Spleen (tissue), 11 donors: ENCODE data around the gene SLC5A5. TPM values are rescaled to one million over a fixed set of nuclear protein-coding genes. Genes with fewer than 3 reads are reported as not detected.

Experiments
- DNase-seq: peaks from one replicate; pipeline ENCODE4 v3.0.0-alpha.2; 2020
- H3K27ac ChIP-seq, 8 donors: fragments of 200-600 bp; sonication (generic) in 7 of 8; 1 replicate in 4 of 8; 2 replicates in 4 of 8; pipeline versions ENCODE4 v1.5.0 to v1.8.0; 2016 to 2021; ENCODE audit warnings: inconsistent platforms in 4 of 8, mild to moderate bottlenecking in 4 of 8, moderate library complexity in 1 of 8
- H3K27me3 ChIP-seq, 7 donors: fragments of 200-600 bp; sonication (generic) in 6 of 7; replicated peaks in 1 of 7; 1 replicate in 4 of 7; 2 replicates in 3 of 7; pipeline versions ENCODE4 v1.5.0 to v1.8.0; 2016 to 2021; ENCODE audit warnings: inconsistent platforms in 3 of 7, mild to moderate bottlenecking in 1 of 7
- H3K36me3 ChIP-seq, 6 donors: fragments of 200-600 bp; sonication (generic) in 5 of 6; 1 replicate in 4 of 6; 2 replicates in 2 of 6; pipeline versions ENCODE4 v1.5.0 to v1.8.0; 2016 to 2021; ENCODE audit warnings: inconsistent platforms in 2 of 6
- H3K4me1 ChIP-seq, 6 donors: fragments of 200-600 bp; sonication (generic) in 5 of 6; 1 replicate in 3 of 6; 2 replicates in 3 of 6; pipeline versions ENCODE4 v1.5.0 to v1.8.0; 2016 to 2021; ENCODE audit warnings: inconsistent platforms in 3 of 6
- H3K4me3 ChIP-seq, 8 donors: fragments of 200-600 bp; sonication (generic) in 7 of 8; 1 replicate in 4 of 8; 2 replicates in 4 of 8; pipeline versions ENCODE4 v1.5.0 to v1.8.0; 2016 to 2021; ENCODE audit warnings: inconsistent platforms in 4 of 8, mild to moderate bottlenecking in 4 of 8, moderate library complexity in 2 of 8
- H3K9me3 ChIP-seq, 8 donors: fragments of 200-600 bp; sonication (generic) in 7 of 8; 1 replicate in 4 of 8; 2 replicates in 4 of 8; pipeline versions ENCODE4 v1.5.0 to v1.8.0; 2016 to 2021; ENCODE audit warnings: inconsistent platforms in 4 of 8
- CTCF ChIP-seq, 11 experiments: fragments of 200-600 bp in 7 of 11; fragments of 450-650 bp in 4 of 11; sonication (generic) in 4 of 11; IDR thresholded peaks in 8 of 11; conservative IDR thresholded peaks in 3 of 11; 1 replicate in 7 of 11; 2 replicates in 4 of 11; pipeline versions ENCODE4 v1.4.0 to v1.8.0; 2016 to 2021; ENCODE audit warnings: antibody characterized with exemption in 11 of 11, inconsistent platforms in 4 of 11, mild to moderate bottlenecking in 1 of 11
- POLR2A ChIP-seq, 3 donors: fragments of 450-650 bp; IDR thresholded peaks; one replicate each; pipeline ENCODE4 v1.5.1; 2017; ENCODE audit warnings: antibody characterized with exemption in 3 of 3, mild to moderate bottlenecking in 1 of 3
- POLR2AphosphoS5 ChIP-seq, 3 donors: sonication (generic); formaldehyde crosslinking; IDR thresholded peaks; one replicate each; pipeline ENCODE4 v1.5.1; 2017; ENCODE audit warnings: antibody characterized with exemption in 3 of 3
- WGBS, 5 donors: extraction: QIAGEN DNeasy Blood & Tissue Kit in 3 of 5; methylation state at CpG; one replicate each; pipeline versions ENCODE4 v1.1.5 to v1.1.7; 2013 to 2018; 5-methylcytosine and 5-hydroxymethylcytosine counted together
- intact Hi-C: fragments of 100-400 bp; cut with DNase I; formaldehyde crosslinking; loops from one replicate; pipeline ENCODE4 v1.15.0; 2023; ENCODE audit warnings: low total_unique reads
- polyA plus RNA-seq, 3 donors: library from polyadenylated mRNA; stranded (reverse); fragments of 200-250 nt; gene quantifications; one replicate each; pipeline ENCODE4 v1.2.1, GENCODE V29; 2013
- total RNA-seq, 7 donors: library from RNA; depleted of rRNA in 3 of 7; stranded (reverse); fragments of >200 nt in 3 of 7; fragmentation: NEBNext Ultra II Directional in 4 of 7; extraction: Animal tissue kit (Norgen Biotek cat#: 25700) in 4 of 7; gene quantifications; one replicate each; pipeline versions ENCODE4 v1.1.0 to v1.2.1, GENCODE V29; 2016 to 2021
- donor health status: healthy with polysubstance abuse.
- donor health status: DM: no; HTN: no; CAD: no; lungs with moderate emphysema.
- donor health status: DM: no; HTN: no; CAD: no.
- donor health status: Bipolar disorder and iron deficiency.
- donor health status: healthy.
- donor health status: DM: no; HTN: no; CAD: no.
- donor health status: DM: yes; HTN: yes; CAD: no.

Gene SLC5A5
- total and polyA plus RNA-seq, 10 donors: 0.19 to 0.52 (median 0.31) TPM; not detected in 2

DNA sequence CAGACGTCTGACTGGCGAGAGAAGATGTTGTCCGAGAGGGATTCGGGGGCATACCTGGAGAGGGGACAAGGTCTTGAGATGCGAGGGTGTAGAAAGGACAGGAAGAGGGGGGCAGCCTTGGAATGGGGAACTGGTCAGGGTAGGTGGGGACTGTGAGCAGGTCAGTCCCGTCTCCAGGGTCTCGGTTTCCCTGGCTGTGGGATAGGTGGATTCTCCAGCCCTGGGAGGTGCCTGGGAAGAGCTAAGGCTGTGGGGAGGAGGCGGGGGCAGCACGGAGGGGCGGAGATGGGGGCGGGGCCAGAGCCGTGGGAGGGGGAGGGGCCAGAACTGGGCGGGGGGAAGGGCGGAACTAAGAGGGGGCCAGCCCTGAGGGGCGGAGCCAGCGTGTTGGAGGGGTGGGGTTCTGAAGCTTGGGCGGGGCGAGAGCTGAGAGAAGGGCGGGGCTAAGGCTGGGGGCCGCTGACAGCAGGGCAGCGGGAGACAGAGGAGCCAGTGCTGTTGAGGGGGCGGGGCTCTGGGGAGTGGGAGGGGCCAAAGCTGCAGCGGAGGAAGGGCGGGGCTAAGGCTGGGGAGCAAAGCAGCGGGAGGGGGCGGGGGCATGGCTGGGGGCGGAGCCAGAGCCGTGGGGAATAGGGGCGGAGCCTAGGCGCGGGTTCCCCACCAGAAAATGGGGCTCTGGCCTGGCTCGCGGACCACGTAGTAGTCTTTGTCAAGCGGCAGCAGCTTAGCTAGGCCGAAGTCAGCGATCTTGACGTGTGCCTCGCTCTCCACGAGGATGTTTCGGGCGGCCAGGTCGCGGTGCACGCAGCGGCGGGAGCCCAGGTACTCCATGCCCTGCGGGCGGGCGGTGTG is 41.0 kb upstream of the SLC5A5 start:
- Histone ChIP-seq H3K27me3 (no peaks in the 10 kb centered on the region), H3K27ac (peak overlapping the region in 1 of 8 donors; percentile 13), H3K9me3 (no peaks in the 10 kb centered on the region), H3K4me1 (peaks cover 0 to 53% (median 3%) of the 10 kb centered on the region in 6 donors), H3K36me3 (peaks cover 7 to 100% (median 89%) of the 10 kb centered on the region in 6 donors), H3K4me3 (no peak overlapping the region)
- WGBS, 5 donors: 76 to 86% (median 79%) methylated on average over 42 to 50 of the region's 50 CpGs
- intact Hi-C loops: no loop called here
- no peak for TF ChIP-seq POLR2A (IDR thresholded peaks at IDR 0.05)
- TF ChIP-seq CTCF (IDR thresholded peaks at IDR 0.05 in 8 of 11, conservative IDR thresholded peaks at IDR 0.05 in 3 of 11): no peak
- peak in 2 of 3 donors; percentile 29 to 71 for TF ChIP-seq POLR2AphosphoS5 (IDR thresholded peaks at IDR 0.05)
- no peak for DNase-seq

DNA sequence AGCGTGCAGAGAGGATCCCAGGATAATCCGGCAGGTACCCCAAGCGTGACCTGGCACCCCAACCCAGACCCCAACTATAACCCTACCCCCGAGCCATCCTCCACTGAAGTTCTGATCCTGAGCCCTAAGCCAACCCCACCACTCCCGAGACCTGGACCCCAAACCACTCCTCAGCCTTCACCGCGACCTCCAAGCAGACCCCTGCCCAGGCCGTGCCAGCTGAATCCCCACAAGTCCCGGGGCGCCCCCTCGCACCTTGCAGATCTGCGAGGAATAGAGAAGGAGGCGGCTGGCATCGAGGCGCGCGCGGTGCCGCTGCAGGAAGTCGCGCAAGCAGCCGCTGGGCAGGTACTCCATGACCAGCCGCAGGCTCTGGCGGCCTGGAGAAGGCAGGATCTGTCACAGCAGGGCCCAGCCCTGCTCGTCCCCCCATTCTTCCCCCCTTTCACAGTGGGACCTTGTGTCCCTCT is 40.3 kb upstream of the SLC5A5 start:
- TF ChIP-seq POLR2AphosphoS5 (IDR thresholded peaks at IDR 0.05) (peak in 1 of 3 donors; percentile 79), CTCF (IDR thresholded peaks at IDR 0.05 in 8 of 11, conservative IDR thresholded peaks at IDR 0.05 in 3 of 11) (no peak), POLR2A (IDR thresholded peaks at IDR 0.05) (no peak)
- intact Hi-C loops: no loop called here
- H3K36me3 ChIP-seq: peaks cover 7 to 100% (median 90%) of the 10 kb centered on the region in 6 donors
- H3K9me3 ChIP-seq: no peaks in the 10 kb centered on the region
- no peak overlapping the region for H3K27ac ChIP-seq
- H3K4me1 ChIP-seq: peaks cover 0 to 53% (median 3%) of the 10 kb centered on the region in 6 donors
- 91 to 95% (median 93%) methylated on average over 22 to 25 of the region's 25 CpGs for WGBS, 5 donors
- no peak overlapping the region for H3K4me3 ChIP-seq
- no peak for DNase-seq
- no peaks in the 10 kb centered on the region for H3K27me3 ChIP-seq

DNA sequence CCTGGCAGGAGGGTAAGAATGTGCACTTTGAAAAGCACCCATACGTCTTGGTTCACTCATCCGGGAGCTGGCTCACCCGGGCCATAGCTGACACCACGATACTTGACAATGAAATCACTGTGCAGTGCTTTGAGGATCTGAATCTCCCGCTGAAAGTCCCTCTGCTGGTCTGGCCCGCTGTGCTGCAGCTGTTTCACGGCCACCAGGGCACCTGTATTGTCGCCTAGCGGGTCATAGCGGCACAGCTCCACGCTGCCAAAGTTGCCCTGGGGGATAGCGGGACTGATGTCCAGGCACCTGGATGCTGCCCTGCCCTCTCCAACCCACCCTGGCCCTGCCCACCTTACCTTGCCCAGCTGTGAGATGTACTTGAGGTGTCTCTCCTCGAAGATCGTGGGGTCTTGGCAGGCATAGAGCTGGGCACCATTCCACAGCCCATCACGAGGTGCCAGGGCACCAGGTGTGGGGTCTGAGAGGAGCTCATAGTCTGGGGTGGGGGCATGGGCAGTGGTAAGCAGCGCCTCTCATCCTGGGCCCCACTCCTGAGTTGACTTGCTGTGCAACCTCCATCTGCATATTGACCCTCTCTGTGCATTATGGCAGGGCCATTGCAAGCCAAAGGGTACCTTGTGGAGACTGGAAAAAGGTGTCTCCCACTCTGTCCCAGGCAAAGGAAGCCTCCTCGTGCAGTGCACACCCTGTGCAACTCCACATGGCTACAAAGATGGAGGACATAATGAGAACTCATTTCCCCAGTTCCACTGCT is 39.1 kb upstream of the SLC5A5 start:
- peaks cover 0 to 43% (median 0%) of the 10 kb centered on the region in 6 donors for H3K4me1 ChIP-seq
- H3K36me3 ChIP-seq: peaks cover 7 to 100% (median 92%) of the 10 kb centered on the region in 6 donors
- H3K27ac ChIP-seq: no peak overlapping the region
- WGBS, 5 donors: 93 to 95% (median 95%) methylated on average over 13 to 17 of the region's 17 CpGs
- no peaks in the 10 kb centered on the region for H3K27me3 ChIP-seq
- TF ChIP-seq POLR2AphosphoS5 (IDR thresholded peaks at IDR 0.05) (peak in 2 of 3 donors; percentile 3 to 77), POLR2A (IDR thresholded peaks at IDR 0.05) (no peak), CTCF (IDR thresholded peaks at IDR 0.05 in 8 of 11, conservative IDR thresholded peaks at IDR 0.05 in 3 of 11) (no peak)
- intact Hi-C loops: no loop called here
- no peak overlapping the region for H3K4me3 ChIP-seq
- DNase-seq: no peak
- H3K9me3 ChIP-seq: no peaks in the 10 kb centered on the region
